Loucy (cell line): Measurements from ENCODE around the gene DNM3.

Source experiments
- H2AFZ ChIP-seq: fragments of 200-600 bp; sonication (generic); 2 replicates; pipeline ENCODE4 v1.6.0; 2016; ENCODE audit warnings: antibody characterized with exemption, mild to moderate bottlenecking, low read length, moderate library complexity
- H3F3A ChIP-seq: fragments of 200-600 bp; 2 replicates; pipeline ENCODE4 v1.6.0; 2016; ENCODE audit warnings: antibody characterized with exemption, low read depth, mild to moderate bottlenecking
- H3K27me3 ChIP-seq: fragments of 200-600 bp; sonication (generic); 2 replicates; pipeline ENCODE4 v1.6.1; 2014; ENCODE audit warnings: low read length, mild to moderate bottlenecking; ENCODE audit not compliant: insufficient read depth, poor library complexity, severe bottlenecking
- H3K36me3 ChIP-seq: fragments of 200-600 bp; sonication (generic); 2 replicates; pipeline ENCODE4 v1.6.1; 2016; ENCODE audit warnings: low read length; ENCODE audit not compliant: insufficient read depth
- H3K4me1 ChIP-seq: fragments of 200-600 bp; sonication (generic); 2 replicates; pipeline ENCODE4 v1.5.1; 2014; ENCODE audit warnings: low read length, mild to moderate bottlenecking; ENCODE audit not compliant: insufficient read depth, poor library complexity, severe bottlenecking
- H3K4me2 ChIP-seq: fragments of 200-600 bp; sonication (generic); 2 replicates; pipeline ENCODE4 v1.6.0; 2014; ENCODE audit warnings: antibody characterized with exemption, low read length, low read depth, mild to moderate bottlenecking; ENCODE audit not compliant: poor library complexity, severe bottlenecking
- H3K4me3 ChIP-seq: fragments of 200-600 bp; sonication (generic); 2 replicates; pipeline ENCODE4 v1.5.1; 2014; ENCODE audit warnings: low read length, mild to moderate bottlenecking, mixed read lengths; ENCODE audit not compliant: poor library complexity, severe bottlenecking
- H3K79me2 ChIP-seq: fragments of 200-600 bp; sonication (generic); 2 replicates; pipeline ENCODE4 v1.6.1; 2014; ENCODE audit warnings: low read length; ENCODE audit not compliant: insufficient read depth
- H3K9ac ChIP-seq: fragments of 200-600 bp; sonication (generic); 2 replicates; pipeline ENCODE4 v1.6.0; 2014; ENCODE audit warnings: mild to moderate bottlenecking, low read depth, low read length, moderate library complexity; ENCODE audit not compliant: poor library complexity, severe bottlenecking
- H3K9me2 ChIP-seq: fragments of 200-600 bp; sonication (generic); replicated peaks from 2 replicates; pipeline ENCODE4 v1.6.1; 2016; ENCODE audit warnings: low read depth, low read length, mixed read lengths
- H3K9me3 ChIP-seq: fragments of 200-600 bp; sonication (generic); 2 replicates; pipeline ENCODE4 v1.6.1; 2014; ENCODE audit warnings: mild to moderate bottlenecking, antibody characterized with exemption, low read length, low read depth; ENCODE audit not compliant: insufficient read depth
- H4K20me1 ChIP-seq: fragments of 200-600 bp; sonication (generic); 2 replicates; pipeline ENCODE4 v1.6.0; 2014; ENCODE audit warnings: antibody characterized with exemption, low read length, mild to moderate bottlenecking; ENCODE audit not compliant: insufficient read depth, poor library complexity, severe bottlenecking
- EZH2phosphoT487 ChIP-seq: fragments of 200-600 bp; IDR thresholded peaks from 2 replicates; pipeline ENCODE4 v1.6.1; 2018; ENCODE audit warnings: antibody characterized with exemption, mild to moderate bottlenecking, moderate library complexity, borderline replicate concordance
- TF ChIP-seq, protein P1 (sequence below): fragments of 200-600 bp; sonication (generic); conservative IDR thresholded peaks from 2 replicates; pipeline ENCODE4 v1.5.1; 2014; ENCODE audit warnings: mild to moderate bottlenecking, antibody characterized with exemption, low read length

DNM3 gene

DNA sequence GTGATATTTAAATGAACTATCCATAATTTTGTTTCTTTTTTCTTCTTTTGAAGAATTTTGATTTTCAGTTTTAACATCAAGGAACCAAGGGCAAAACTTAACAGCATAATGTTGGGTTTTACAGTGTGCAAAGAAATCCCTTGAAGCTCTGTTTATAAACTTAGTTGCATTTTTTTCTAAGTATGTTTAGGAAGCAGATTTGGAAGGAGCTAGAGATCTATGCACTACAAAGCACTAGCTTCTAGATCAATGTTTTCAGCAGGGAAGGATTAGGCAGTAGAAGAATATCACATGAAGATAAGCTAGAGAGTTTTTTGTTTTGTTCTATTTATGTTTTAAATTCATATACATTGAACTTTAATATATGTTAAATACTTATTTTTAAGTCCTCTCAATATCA, 328.5 kb downstream of the DNM3 start:
- Histone ChIP-seq H3K79me2 (no peaks in the 10 kb centered on the region), H3K27me3 (no peaks in the 10 kb centered on the region), H3K9me2 (no peaks in the 10 kb centered on the region), H3K4me1 (peaks cover 25% of the 10 kb centered on the region), H3F3A (peaks cover 6% of the 10 kb centered on the region; the same call in 1 of the 2 replicates), H3K4me2 (no peak overlapping the region), H4K20me1 (no peaks in the 10 kb centered on the region), H3K9me3 (no peaks in the 10 kb centered on the region), H3K4me3 (no peak overlapping the region), H3K9ac (no peak overlapping the region), H2AFZ (no peak overlapping the region; the same call in 1 of the 2 replicates), H3K36me3 (no peaks in the 10 kb centered on the region)
- TF ChIP-seq, protein P1, sequence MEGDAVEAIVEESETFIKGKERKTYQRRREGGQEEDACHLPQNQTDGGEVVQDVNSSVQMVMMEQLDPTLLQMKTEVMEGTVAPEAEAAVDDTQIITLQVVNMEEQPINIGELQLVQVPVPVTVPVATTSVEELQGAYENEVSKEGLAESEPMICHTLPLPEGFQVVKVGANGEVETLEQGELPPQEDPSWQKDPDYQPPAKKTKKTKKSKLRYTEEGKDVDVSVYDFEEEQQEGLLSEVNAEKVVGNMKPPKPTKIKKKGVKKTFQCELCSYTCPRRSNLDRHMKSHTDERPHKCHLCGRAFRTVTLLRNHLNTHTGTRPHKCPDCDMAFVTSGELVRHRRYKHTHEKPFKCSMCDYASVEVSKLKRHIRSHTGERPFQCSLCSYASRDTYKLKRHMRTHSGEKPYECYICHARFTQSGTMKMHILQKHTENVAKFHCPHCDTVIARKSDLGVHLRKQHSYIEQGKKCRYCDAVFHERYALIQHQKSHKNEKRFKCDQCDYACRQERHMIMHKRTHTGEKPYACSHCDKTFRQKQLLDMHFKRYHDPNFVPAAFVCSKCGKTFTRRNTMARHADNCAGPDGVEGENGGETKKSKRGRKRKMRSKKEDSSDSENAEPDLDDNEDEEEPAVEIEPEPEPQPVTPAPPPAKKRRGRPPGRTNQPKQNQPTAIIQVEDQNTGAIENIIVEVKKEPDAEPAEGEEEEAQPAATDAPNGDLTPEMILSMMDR, result no peak
- no peak for TF ChIP-seq EZH2phosphoT487

DNA sequence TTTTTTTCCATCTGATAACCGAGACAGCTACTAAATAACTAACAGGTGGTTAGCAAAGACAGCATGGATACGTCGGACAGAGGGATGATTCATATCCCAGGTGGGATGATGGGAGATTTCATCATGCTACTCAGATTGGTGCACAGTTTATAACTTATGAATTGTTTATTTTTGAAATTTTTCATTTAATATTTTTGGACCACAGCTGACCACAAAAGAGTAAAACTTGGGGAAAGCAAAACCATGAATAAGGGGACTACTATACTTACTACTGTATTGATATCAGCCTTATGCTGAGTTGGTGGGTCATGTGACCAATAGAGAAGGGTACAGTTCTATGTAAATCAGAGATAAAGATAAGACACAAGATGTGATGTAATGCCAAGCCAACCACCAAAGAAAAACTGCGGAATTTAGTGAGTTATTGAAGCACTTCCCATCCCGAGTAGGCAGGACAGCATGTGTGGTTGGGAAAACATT, 331.1 kb downstream of the DNM3 start:
- TF ChIP-seq EZH2phosphoT487, result no peak
- TF ChIP-seq, protein P1, result no peak
- H3K79me2 ChIP-seq, result no peaks in the 10 kb centered on the region
- peaks cover 23% of the 10 kb centered on the region for H3K4me1 ChIP-seq
- no peak overlapping the region for H3K4me3 ChIP-seq
- peaks cover 6% of the 10 kb centered on the region; the same call in 1 of the 2 replicates for H3F3A ChIP-seq
- H3K9me3 ChIP-seq, result no peaks in the 10 kb centered on the region
- H3K36me3 ChIP-seq, result no peaks in the 10 kb centered on the region
- no peak overlapping the region for H2AFZ ChIP-seq
- no peaks in the 10 kb centered on the region for H3K27me3 ChIP-seq
- no peak overlapping the region for H3K9ac ChIP-seq
- H3K9me2 ChIP-seq, result no peaks in the 10 kb centered on the region
- no peaks in the 10 kb centered on the region for H4K20me1 ChIP-seq
- no peak overlapping the region for H3K4me2 ChIP-seq

DNA sequence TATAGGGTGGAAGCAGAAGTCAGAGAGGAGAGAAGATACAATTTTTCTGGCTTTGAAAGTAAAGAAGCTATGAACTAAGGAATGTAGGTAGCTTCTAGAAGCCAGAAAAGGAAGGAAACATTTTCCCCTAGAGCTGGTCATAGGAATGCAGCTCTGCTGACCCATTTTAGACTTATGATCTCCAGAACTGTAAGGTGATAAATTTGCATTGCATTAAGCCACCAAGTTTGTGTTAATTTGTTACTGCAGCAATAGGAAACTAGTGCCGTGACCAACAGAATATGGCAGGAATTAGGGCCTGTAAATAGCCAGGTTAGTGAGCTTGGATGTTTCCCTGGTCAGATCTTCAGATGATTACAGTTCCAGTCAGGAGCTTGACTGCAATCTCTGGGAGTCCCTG, 334.9 kb downstream of the DNM3 start:
- Histone ChIP-seq H4K20me1 (no peaks in the 10 kb centered on the region), H3K9ac (no peak overlapping the region), H3K4me1 (peaks cover 8% of the 10 kb centered on the region), H3K36me3 (no peaks in the 10 kb centered on the region), H3K27me3 (no peaks in the 10 kb centered on the region), H3F3A (no peaks in the 10 kb centered on the region), H3K4me2 (no peak overlapping the region), H3K9me3 (no peaks in the 10 kb centered on the region), H2AFZ (no peak overlapping the region), H3K4me3 (no peak overlapping the region), H3K79me2 (no peaks in the 10 kb centered on the region), H3K9me2 (no peaks in the 10 kb centered on the region)
- no peak for TF ChIP-seq EZH2phosphoT487
- TF ChIP-seq, protein P1, result no peak
